Measurements from ENCODE around the gene CAMSAP1.

The CAMSAP1 gene

GRCh38 chr9:135926402-135927194 is 19.3 kb upstream of the CAMSAP1 start:
- TF ChIP-seq, protein P1, sequence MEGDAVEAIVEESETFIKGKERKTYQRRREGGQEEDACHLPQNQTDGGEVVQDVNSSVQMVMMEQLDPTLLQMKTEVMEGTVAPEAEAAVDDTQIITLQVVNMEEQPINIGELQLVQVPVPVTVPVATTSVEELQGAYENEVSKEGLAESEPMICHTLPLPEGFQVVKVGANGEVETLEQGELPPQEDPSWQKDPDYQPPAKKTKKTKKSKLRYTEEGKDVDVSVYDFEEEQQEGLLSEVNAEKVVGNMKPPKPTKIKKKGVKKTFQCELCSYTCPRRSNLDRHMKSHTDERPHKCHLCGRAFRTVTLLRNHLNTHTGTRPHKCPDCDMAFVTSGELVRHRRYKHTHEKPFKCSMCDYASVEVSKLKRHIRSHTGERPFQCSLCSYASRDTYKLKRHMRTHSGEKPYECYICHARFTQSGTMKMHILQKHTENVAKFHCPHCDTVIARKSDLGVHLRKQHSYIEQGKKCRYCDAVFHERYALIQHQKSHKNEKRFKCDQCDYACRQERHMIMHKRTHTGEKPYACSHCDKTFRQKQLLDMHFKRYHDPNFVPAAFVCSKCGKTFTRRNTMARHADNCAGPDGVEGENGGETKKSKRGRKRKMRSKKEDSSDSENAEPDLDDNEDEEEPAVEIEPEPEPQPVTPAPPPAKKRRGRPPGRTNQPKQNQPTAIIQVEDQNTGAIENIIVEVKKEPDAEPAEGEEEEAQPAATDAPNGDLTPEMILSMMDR (conservative IDR thresholded peaks at IDR 0.05): no peak
- no peak overlapping the region for H3K27ac ChIP-seq

- no peak overlapping the region for H3K27ac ChIP-seq
- TF ChIP-seq, protein P1 (conservative IDR thresholded peaks at IDR 0.05): no peak
- no peak for TF ChIP-seq ZFX (IDR thresholded peaks at IDR 0.05)
Measured at GRCh38 chr9:135925496-135926133, 18.3 kb upstream of the CAMSAP1 start.

DNA sequence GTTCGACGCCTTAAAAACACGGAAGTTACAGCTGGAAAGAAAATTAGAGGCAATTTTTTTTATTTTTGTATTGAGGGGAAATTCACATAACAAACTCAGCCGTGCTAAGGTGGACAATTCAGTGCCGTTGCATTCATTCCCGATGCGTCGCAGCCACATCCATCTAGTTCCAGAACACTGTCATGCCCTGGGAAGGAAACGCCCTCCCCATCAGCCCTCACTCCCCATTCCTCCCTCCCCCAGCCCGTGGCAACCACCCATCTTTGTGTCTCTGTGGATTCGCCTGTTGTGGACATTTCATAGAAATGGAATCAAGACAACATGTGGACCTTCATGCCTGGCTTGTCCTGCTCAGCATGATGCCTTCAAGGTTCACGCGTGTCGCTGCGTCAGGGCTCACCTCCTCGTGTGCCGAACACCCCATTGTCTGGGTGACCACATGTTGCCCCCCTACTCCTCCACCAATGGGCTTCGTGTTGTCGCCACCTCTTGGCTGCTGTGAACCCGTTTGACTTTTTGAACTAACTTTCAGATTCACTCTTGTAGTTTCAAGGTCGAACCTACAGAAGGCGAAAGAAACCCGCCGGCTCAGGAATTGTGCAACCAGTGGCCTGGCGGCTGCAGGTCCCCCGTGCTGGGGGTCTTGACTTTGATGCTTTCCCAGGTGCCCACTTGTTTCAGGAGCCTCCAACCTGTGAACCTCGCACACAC is 17.4 kb upstream of the CAMSAP1 start:
- TF ChIP-seq ZFX (IDR thresholded peaks at IDR 0.05): no peak
- TF ChIP-seq, protein P1 (conservative IDR thresholded peaks at IDR 0.05): no peak
- no peak overlapping the region for H3K27ac ChIP-seq

- TF ChIP-seq, protein P1 (conservative IDR thresholded peaks at IDR 0.05): no peak
- no peak for TF ChIP-seq ZFX (IDR thresholded peaks at IDR 0.05)
- H3K27ac ChIP-seq: no peak overlapping the region
Measured at GRCh38 chr9:135923508-135923907, 16.2 kb upstream of the CAMSAP1 start.

- H3K27ac ChIP-seq: no peak overlapping the region
- TF ChIP-seq, protein P1 (conservative IDR thresholded peaks at IDR 0.05): no peak
- TF ChIP-seq ZFX (IDR thresholded peaks at IDR 0.05): no peak
Measured at GRCh38 chr9:135921749-135922310, 14.5 kb upstream of the CAMSAP1 start.

DNA sequence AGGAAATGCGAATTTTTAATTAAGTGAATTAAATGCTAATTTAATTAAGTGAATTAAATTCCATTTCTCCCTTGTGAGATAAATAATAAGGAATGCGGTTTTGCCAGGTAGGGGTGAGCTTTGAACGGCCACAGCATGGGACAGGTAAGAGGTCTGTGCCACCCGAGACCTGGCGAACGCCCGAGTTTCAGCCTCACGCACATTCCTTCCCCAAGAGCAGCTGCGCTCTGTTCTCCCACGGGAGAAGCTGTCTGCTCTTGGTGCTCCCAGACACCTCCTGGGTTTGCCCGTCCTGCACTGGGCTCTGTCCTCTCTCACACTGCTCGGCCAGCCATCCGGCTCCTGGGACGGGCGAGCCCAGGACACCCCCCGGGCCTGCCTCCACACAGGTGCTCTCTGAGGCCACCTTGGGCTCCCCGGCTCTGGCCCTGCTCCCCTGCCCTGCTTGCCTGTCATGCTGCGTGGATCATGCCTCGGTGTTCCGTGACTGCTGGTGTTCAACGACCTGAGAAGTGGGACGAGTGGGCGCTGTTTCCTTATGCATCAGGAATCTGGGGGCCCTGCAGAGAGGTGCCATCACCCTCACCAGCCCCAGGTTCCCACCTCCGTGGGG is 13.7 kb upstream of the CAMSAP1 start:
- no peak overlapping the region for H3K27ac ChIP-seq
- TF ChIP-seq, protein P1 (conservative IDR thresholded peaks at IDR 0.05): no peak
- TF ChIP-seq ZFX (IDR thresholded peaks at IDR 0.05): no peak

Data from C4-2B (cell line).